ENCODE results near the gene CELF4. TPM values are rescaled to one million over a fixed set of nuclear protein-coding genes. Genes with fewer than 3 reads are reported as not detected.

Gene CELF4
- total and polyA plus RNA-seq, 2 donors (not counting 3 experiments of a cell fraction or from before 2014, with no cell fraction given), result not detected

GRCh38 chr18:37314534-37314933, 251.1 kb downstream of the CELF4 start:
- Histone ChIP-seq H3K79me2 (ENCODE audit: control insufficient read depth, insufficient read depth, low read length) (no peaks in the 10 kb centered on the region), H3K9ac (replicated peaks; ENCODE audit: extremely low read depth, insufficient read depth, low read length) (no peak overlapping the region), H3K27me3 (ENCODE audit: control insufficient read depth in 2 of 2, insufficient read depth in 2 of 2, low read length in 2 of 2) (no peaks in the 10 kb centered on the region), H3K4me2 (ENCODE audit: insufficient read depth, low read length) (no peak overlapping the region), H3K4me1 (ENCODE audit: control insufficient read depth, extremely low read depth, insufficient read depth, low read length) (no peaks in the 10 kb centered on the region), H3K36me3 (ENCODE audit: control insufficient read depth in 2 of 2, extremely low read depth in 1 of 2, insufficient read depth in 2 of 2, low read length in 2 of 2) (no peaks in the 10 kb centered on the region), H3K27ac (ENCODE audit: insufficient read depth, low read depth, low read length) (no peak overlapping the region), H3K9me3 (replicated peaks; ENCODE audit: control insufficient read depth, insufficient read depth, low read length) (no peaks in the 10 kb centered on the region), H2AFZ (ENCODE audit: low read depth, low read length) (no peak overlapping the region), H3K4me3 (replicated peaks in 1 of 3; ENCODE audit: insufficient read depth in 1 of 3, low read depth in 1 of 3, low read length in 3 of 3) (no peak overlapping the region), H4K20me1 (replicated peaks; ENCODE audit: control insufficient read depth, extremely low read depth, insufficient read depth, low read length) (no peaks in the 10 kb centered on the region), H3K9me1 (replicated peaks; ENCODE audit: control insufficient read depth, extremely low read depth, insufficient read depth, low read length) (no peaks in the 10 kb centered on the region)
- no TSS peak for BruUV-seq (replicated peaks)
- intact Hi-C loops (cut with micrococcal nuclease) (no loop called here), dilution Hi-C loops (cut with MboI; ENCODE audit: extremely low pct_ligation_motif_present, low sequenced_read_pairs) (no loop called here)
- no peak for DNase-seq (ENCODE audit: low read depth, low spot score)
- POLR2A ChIA-PET, result no interaction called here
- no peak for FAIRE-seq
- TF ChIP-seq JUN (IDR thresholded peaks at IDR 0.05; ENCODE audit: borderline replicate concordance, insufficient read depth, insufficient read length, low read depth) (no peak), MAX (IDR thresholded peaks at IDR 0.05; ENCODE audit: insufficient read depth, insufficient read length) (no peak)
- CTCF ChIA-PET, result no interaction called here

- dilution Hi-C loops (cut with MboI; ENCODE audit: extremely low pct_ligation_motif_present, low sequenced_read_pairs), result no loop called here
- Histone ChIP-seq H3K4me2 (ENCODE audit: insufficient read depth, low read length) (no peak overlapping the region), H4K20me1 (replicated peaks; ENCODE audit: control insufficient read depth, extremely low read depth, insufficient read depth, low read length) (no peaks in the 10 kb centered on the region), H3K27ac (ENCODE audit: insufficient read depth, low read depth, low read length) (no peak overlapping the region), H3K79me2 (ENCODE audit: control insufficient read depth, insufficient read depth, low read length) (no peaks in the 10 kb centered on the region), H3K9me1 (replicated peaks; ENCODE audit: control insufficient read depth, extremely low read depth, insufficient read depth, low read length) (no peaks in the 10 kb centered on the region), H3K4me3 (replicated peaks in 1 of 3; ENCODE audit: insufficient read depth in 1 of 3, low read depth in 1 of 3, low read length in 3 of 3) (no peak overlapping the region), H3K36me3 (ENCODE audit: control insufficient read depth in 2 of 2, extremely low read depth in 1 of 2, insufficient read depth in 2 of 2, low read length in 2 of 2) (no peaks in the 10 kb centered on the region), H3K27me3 (ENCODE audit: control insufficient read depth in 2 of 2, insufficient read depth in 2 of 2, low read length in 2 of 2) (no peaks in the 10 kb centered on the region), H3K9ac (replicated peaks; ENCODE audit: extremely low read depth, insufficient read depth, low read length) (no peak overlapping the region), H3K9me3 (replicated peaks; ENCODE audit: control insufficient read depth, insufficient read depth, low read length) (no peaks in the 10 kb centered on the region), H2AFZ (ENCODE audit: low read depth, low read length) (no peak overlapping the region), H3K4me1 (ENCODE audit: control insufficient read depth, extremely low read depth, insufficient read depth, low read length) (no peaks in the 10 kb centered on the region)
- no peak for FAIRE-seq
- no TSS peak for BruUV-seq (replicated peaks)
- POLR2A ChIA-PET, result no interaction called here
- CTCF ChIA-PET, result no interaction called here
- intact Hi-C loops (cut with micrococcal nuclease), result no loop called here
- no peak for DNase-seq (ENCODE audit: low read depth, low spot score)
- TF ChIP-seq, protein P1, sequence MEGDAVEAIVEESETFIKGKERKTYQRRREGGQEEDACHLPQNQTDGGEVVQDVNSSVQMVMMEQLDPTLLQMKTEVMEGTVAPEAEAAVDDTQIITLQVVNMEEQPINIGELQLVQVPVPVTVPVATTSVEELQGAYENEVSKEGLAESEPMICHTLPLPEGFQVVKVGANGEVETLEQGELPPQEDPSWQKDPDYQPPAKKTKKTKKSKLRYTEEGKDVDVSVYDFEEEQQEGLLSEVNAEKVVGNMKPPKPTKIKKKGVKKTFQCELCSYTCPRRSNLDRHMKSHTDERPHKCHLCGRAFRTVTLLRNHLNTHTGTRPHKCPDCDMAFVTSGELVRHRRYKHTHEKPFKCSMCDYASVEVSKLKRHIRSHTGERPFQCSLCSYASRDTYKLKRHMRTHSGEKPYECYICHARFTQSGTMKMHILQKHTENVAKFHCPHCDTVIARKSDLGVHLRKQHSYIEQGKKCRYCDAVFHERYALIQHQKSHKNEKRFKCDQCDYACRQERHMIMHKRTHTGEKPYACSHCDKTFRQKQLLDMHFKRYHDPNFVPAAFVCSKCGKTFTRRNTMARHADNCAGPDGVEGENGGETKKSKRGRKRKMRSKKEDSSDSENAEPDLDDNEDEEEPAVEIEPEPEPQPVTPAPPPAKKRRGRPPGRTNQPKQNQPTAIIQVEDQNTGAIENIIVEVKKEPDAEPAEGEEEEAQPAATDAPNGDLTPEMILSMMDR (IDR thresholded peaks at IDR 0.05; ENCODE audit: extremely low read depth in 1 of 2, insufficient read depth in 1 of 2, low read depth in 1 of 2, low read length in 2 of 2), result no peak
- TF ChIP-seq FOS (IDR thresholded peaks at IDR 0.05; ENCODE audit: borderline replicate concordance, insufficient read depth, low read length) (no peak), MYC (IDR thresholded peaks at IDR 0.05; ENCODE audit: low read depth, low read length) (no peak), GATA2 (IDR thresholded peaks at IDR 0.05; ENCODE audit: insufficient read depth, insufficient read length, low read depth, low read length) (no peak), EZH2 (IDR thresholded peaks at IDR 0.05; ENCODE audit: borderline replicate concordance, low read depth, low read length, severe bottlenecking) (no peak), POLR2AphosphoS5 (IDR thresholded peaks at IDR 0.05; ENCODE audit: insufficient read depth, low read depth, low read length) (no peak), JUN (IDR thresholded peaks at IDR 0.05; ENCODE audit: borderline replicate concordance, insufficient read depth, insufficient read length, low read depth) (no peak), POLR2A (IDR thresholded peaks at IDR 0.05; ENCODE audit: low read depth, low read length) (no peak), MAX (IDR thresholded peaks at IDR 0.05; ENCODE audit: insufficient read depth, insufficient read length) (no peak)
These were observed 252.0 kb downstream of the CELF4 start for GRCh38 chr18:37313624-37314023.
